ENCODE data around the gene RAB20.

Gene RAB20

DNA sequence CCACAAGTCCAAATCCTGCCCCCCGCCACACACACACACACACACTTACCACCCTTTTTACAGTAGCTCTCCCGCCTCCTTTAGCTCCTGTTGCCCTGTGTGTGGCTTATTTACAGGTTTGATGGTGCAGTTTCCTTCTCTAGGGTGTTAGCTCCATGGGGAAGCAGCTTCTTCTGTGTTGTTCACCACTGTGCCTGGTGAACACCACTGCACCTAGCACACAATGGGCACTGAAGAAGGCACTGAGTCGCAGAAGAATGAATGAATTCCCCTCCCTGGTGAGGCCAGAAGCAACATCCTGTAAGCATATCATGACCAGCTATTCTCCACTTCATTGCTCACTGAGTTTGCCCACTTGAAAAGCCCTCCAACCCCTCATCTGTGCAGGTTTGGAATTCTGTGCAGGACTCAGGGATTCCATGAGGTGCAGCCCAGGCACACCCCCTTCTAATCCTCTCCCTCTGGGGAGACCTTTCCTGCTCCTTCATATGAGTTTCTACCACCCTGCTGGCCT, 3.0 kb upstream of the RAB20 start:
- Histone ChIP-seq H2BK120ac (ENCODE audit: low read depth, low read length) (no peak overlapping the region), H2BK12ac (ENCODE audit: low read length) (no peak overlapping the region), H2AK5ac (ENCODE audit: low read depth, low read length) (no peak overlapping the region), H3K18ac (ENCODE audit: low read length) (no peak overlapping the region), H3K4me2 (ENCODE audit: insufficient read depth, low read length, poor library complexity, severe bottlenecking) (no peak overlapping the region), H2AFZ (ENCODE audit: low read length) (no peak overlapping the region), H4K8ac (ENCODE audit: low read depth, low read length) (no peak overlapping the region), H3K9me3 (replicated peaks in 1 of 2; ENCODE audit: control insufficient read depth in 2 of 2, insufficient read depth in 1 of 2, low read depth in 1 of 2, low read length in 2 of 2) (peaks cover 0 to 2% of the 10 kb centered on the region in 2 donors), H3K4ac (ENCODE audit: low read length) (no peak overlapping the region), H3K36me3 (replicated peaks in 1 of 2; ENCODE audit: control insufficient read depth in 2 of 2, insufficient read depth in 2 of 2, low read length in 2 of 2) (no peaks in the 10 kb centered on the region), H3K9ac (ENCODE audit: low read depth, low read length, poor library complexity) (no peak overlapping the region), H3K4me1 (ENCODE audit: control insufficient read depth in 2 of 2, insufficient read depth in 1 of 2, low read depth in 1 of 2, low read length in 2 of 2) (peaks cover 0 to 6% of the 10 kb centered on the region in 2 donors), H4K91ac (ENCODE audit: low read depth, low read length, poor library complexity) (no peak overlapping the region), H2BK5ac (ENCODE audit: low read length) (no peak overlapping the region), H3K27me3 (ENCODE audit: control insufficient read depth in 3 of 3, insufficient read depth in 3 of 3, low read depth in 1 of 3, low read length in 3 of 3) (peaks cover 3 to 49% (median 38%) of the 10 kb centered on the region in 3 experiments), H3K14ac (ENCODE audit: low read length) (no peak overlapping the region), H3K79me1 (ENCODE audit: low read depth, low read length) (peaks cover 3% of the 10 kb centered on the region), H3K23ac (ENCODE audit: low read depth, low read length, poor library complexity) (no peak overlapping the region), H2BK15ac (ENCODE audit: low read length) (no peak overlapping the region), H3K27ac (replicated peaks; ENCODE audit: low read length) (no peak overlapping the region), H3K4me3 (ENCODE audit: low read length in 2 of 2) (no peak overlapping the region)
- DNase-seq (ENCODE audit: low spot score), result no peak
- WGBS, 2 donors (ENCODE audit: extremely low coverage in 2 of 2, insufficient read length in 2 of 2, insufficient replicate concordance in 1 of 2), result no CpG with 5 or more reads among the region's 3 CpGs

DNA sequence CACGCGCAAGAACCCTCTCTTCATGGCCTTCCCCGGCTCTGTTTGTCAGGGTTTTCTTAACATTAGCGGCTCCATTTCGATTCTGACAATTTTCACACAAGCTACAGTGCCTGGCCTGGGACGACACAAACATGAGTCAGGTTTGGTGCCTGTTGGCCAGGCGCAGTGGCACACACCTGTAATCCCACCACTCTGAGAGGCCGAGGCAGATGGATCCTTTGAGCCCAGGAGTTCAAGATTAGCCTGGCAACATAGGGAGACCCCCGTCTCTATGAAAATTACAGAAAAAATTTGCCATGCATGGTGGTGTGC, 1.9 kb upstream of the RAB20 start:
- Histone ChIP-seq H3K4ac (ENCODE audit: low read length) (no peak overlapping the region), H4K8ac (ENCODE audit: low read depth, low read length) (no peak overlapping the region), H3K4me1 (ENCODE audit: control insufficient read depth in 2 of 2, insufficient read depth in 1 of 2, low read depth in 1 of 2, low read length in 2 of 2) (peaks cover 0 to 6% of the 10 kb centered on the region in 2 donors), H3K27me3 (ENCODE audit: control insufficient read depth in 3 of 3, insufficient read depth in 3 of 3, low read depth in 1 of 3, low read length in 3 of 3) (peaks cover 3 to 55% (median 41%) of the 10 kb centered on the region in 3 experiments), H2BK15ac (ENCODE audit: low read length) (no peak overlapping the region), H3K18ac (ENCODE audit: low read length) (no peak overlapping the region), H3K27ac (replicated peaks; ENCODE audit: low read length) (no peak overlapping the region), H2AFZ (ENCODE audit: low read length) (no peak overlapping the region), H2BK12ac (ENCODE audit: low read length) (no peak overlapping the region), H3K14ac (ENCODE audit: low read length) (no peak overlapping the region), H2BK5ac (ENCODE audit: low read length) (no peak overlapping the region), H3K4me3 (ENCODE audit: low read length in 2 of 2) (no peak overlapping the region), H3K79me1 (ENCODE audit: low read depth, low read length) (peaks cover 3% of the 10 kb centered on the region), H3K23ac (ENCODE audit: low read depth, low read length, poor library complexity) (peak overlapping the region; percentile 32), H3K4me2 (ENCODE audit: insufficient read depth, low read length, poor library complexity, severe bottlenecking) (no peak overlapping the region), H3K9me3 (replicated peaks in 1 of 2; ENCODE audit: control insufficient read depth in 2 of 2, insufficient read depth in 1 of 2, low read depth in 1 of 2, low read length in 2 of 2) (peaks cover 0 to 2% of the 10 kb centered on the region in 2 donors), H2AK5ac (ENCODE audit: low read depth, low read length) (no peak overlapping the region), H4K91ac (ENCODE audit: low read depth, low read length, poor library complexity) (no peak overlapping the region), H3K9ac (ENCODE audit: low read depth, low read length, poor library complexity) (no peak overlapping the region), H3K36me3 (replicated peaks in 1 of 2; ENCODE audit: control insufficient read depth in 2 of 2, insufficient read depth in 2 of 2, low read length in 2 of 2) (no peaks in the 10 kb centered on the region), H2BK120ac (ENCODE audit: low read depth, low read length) (no peak overlapping the region)
- no peak for DNase-seq (ENCODE audit: low spot score)
- no CpG with 5 or more reads among the region's 9 CpGs for WGBS, 2 donors (ENCODE audit: extremely low coverage in 2 of 2, insufficient read length in 2 of 2, insufficient replicate concordance in 1 of 2)

DNA sequence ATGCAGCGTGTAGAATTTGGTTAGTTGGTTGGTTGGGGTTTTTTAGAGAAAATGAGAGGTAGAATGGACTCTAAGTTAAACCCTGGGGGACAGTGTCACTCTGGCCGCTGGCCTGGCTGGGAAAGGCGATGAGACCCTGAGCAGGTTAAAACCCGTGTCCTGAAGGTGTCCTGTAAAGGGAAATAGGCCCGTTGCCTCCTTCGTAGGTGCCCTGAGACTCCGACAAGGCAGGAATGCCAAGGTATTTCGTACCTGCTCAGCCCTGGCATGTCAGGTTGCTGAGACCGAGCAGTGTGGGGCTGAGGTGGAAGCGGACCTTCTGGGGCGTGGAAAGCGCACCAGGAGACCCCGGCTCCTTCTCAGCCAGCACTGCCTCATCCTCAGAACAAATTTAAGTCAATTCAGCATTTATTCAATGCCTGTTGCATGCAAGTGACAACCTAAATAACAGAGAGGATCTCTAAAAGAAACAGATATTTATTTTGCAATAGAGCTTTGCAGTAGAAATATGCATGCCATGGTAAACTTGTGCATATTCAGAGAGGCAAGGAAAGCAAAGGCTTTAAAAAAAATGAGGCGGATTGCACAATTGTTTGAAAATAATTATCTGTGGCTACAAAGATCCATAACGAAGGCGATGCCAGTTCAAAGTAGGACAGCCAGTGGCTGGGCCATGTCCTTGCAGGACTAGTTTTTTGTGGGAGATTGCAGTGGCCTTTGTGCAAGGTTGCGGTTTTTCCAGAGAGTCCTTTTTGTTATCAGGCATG, 1.4 kb upstream of the RAB20 start:
- Histone ChIP-seq H4K91ac (ENCODE audit: low read depth, low read length, poor library complexity) (no peak overlapping the region), H2BK15ac (ENCODE audit: low read length) (no peak overlapping the region), H3K79me1 (ENCODE audit: low read depth, low read length) (peaks cover 3% of the 10 kb centered on the region), H3K27ac (replicated peaks; ENCODE audit: low read length) (no peak overlapping the region), H3K4me1 (ENCODE audit: control insufficient read depth in 2 of 2, insufficient read depth in 1 of 2, low read depth in 1 of 2, low read length in 2 of 2) (peaks cover 0 to 6% of the 10 kb centered on the region in 2 donors), H3K27me3 (ENCODE audit: control insufficient read depth in 3 of 3, insufficient read depth in 3 of 3, low read depth in 1 of 3, low read length in 3 of 3) (peaks cover 3 to 55% (median 41%) of the 10 kb centered on the region in 3 experiments), H3K4ac (ENCODE audit: low read length) (no peak overlapping the region), H2AFZ (ENCODE audit: low read length) (no peak overlapping the region), H2BK5ac (ENCODE audit: low read length) (no peak overlapping the region), H3K23ac (ENCODE audit: low read depth, low read length, poor library complexity) (no peak overlapping the region), H3K18ac (ENCODE audit: low read length) (no peak overlapping the region), H3K9me3 (replicated peaks in 1 of 2; ENCODE audit: control insufficient read depth in 2 of 2, insufficient read depth in 1 of 2, low read depth in 1 of 2, low read length in 2 of 2) (peaks cover 0 to 2% of the 10 kb centered on the region in 2 donors), H3K14ac (ENCODE audit: low read length) (no peak overlapping the region), H3K9ac (ENCODE audit: low read depth, low read length, poor library complexity) (no peak overlapping the region), H3K4me2 (ENCODE audit: insufficient read depth, low read length, poor library complexity, severe bottlenecking) (no peak overlapping the region), H3K36me3 (replicated peaks in 1 of 2; ENCODE audit: control insufficient read depth in 2 of 2, insufficient read depth in 2 of 2, low read length in 2 of 2) (no peaks in the 10 kb centered on the region), H3K4me3 (ENCODE audit: low read length in 2 of 2) (no peak overlapping the region), H4K8ac (ENCODE audit: low read depth, low read length) (no peak overlapping the region), H2AK5ac (ENCODE audit: low read depth, low read length) (no peak overlapping the region), H2BK120ac (ENCODE audit: low read depth, low read length) (no peak overlapping the region), H2BK12ac (ENCODE audit: low read length) (peak overlapping the region; percentile 7)
- DNase-seq (ENCODE audit: low spot score), result no peak
- 100% methylated on average over 1 of the region's 17 CpGs; no CpG with 5 or more reads in 1 of the 2 donors for WGBS, 2 donors (ENCODE audit: extremely low coverage in 2 of 2, insufficient read length in 2 of 2, insufficient replicate concordance in 1 of 2)

DNA sequence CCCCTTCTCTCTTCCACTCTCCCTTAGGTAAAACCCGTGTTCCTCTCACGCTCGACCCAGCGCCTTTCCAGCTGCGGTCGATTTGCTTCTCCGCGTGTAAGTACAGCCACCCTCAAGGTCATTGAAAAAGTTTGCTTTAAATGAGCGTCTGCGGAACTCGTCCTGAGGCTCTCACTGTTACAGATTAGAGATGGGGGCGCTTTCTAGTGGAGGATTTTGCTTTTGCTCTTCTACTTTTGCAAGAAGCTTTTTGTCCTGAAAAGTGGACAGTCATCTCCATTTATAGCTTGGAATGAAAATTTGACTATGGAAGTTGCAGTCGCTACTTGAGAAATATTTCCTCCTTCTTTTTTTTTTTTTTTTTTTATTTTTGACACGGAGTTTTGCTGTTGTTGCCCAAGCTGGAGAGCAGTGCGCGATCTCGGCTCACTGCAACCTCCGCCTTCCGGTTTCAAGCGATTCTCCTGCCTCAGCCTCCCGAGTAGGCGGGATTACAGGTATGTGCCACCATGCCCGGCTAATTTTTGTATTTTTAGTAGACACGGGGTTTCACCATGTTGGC, 595 bp upstream of the RAB20 start:
- DNase-seq (ENCODE audit: low spot score), result peak; percentile 36
- Histone ChIP-seq H2BK15ac (ENCODE audit: low read length) (no peak overlapping the region), H3K9me3 (replicated peaks in 1 of 2; ENCODE audit: control insufficient read depth in 2 of 2, insufficient read depth in 1 of 2, low read depth in 1 of 2, low read length in 2 of 2) (peaks cover 0 to 2% of the 10 kb centered on the region in 2 donors), H3K23ac (ENCODE audit: low read depth, low read length, poor library complexity) (no peak overlapping the region), H4K91ac (ENCODE audit: low read depth, low read length, poor library complexity) (no peak overlapping the region), H3K27me3 (ENCODE audit: control insufficient read depth in 3 of 3, insufficient read depth in 3 of 3, low read depth in 1 of 3, low read length in 3 of 3) (peaks cover 3 to 59% (median 41%) of the 10 kb centered on the region in 3 experiments), H2BK120ac (ENCODE audit: low read depth, low read length) (no peak overlapping the region), H2BK12ac (ENCODE audit: low read length) (no peak overlapping the region), H3K36me3 (replicated peaks in 1 of 2; ENCODE audit: control insufficient read depth in 2 of 2, insufficient read depth in 2 of 2, low read length in 2 of 2) (no peaks in the 10 kb centered on the region), H3K4me3 (ENCODE audit: low read length in 2 of 2) (peak overlapping the region; percentile 49 to 76), H3K4ac (ENCODE audit: low read length) (no peak overlapping the region), H3K14ac (ENCODE audit: low read length) (no peak overlapping the region), H3K79me1 (ENCODE audit: low read depth, low read length) (peaks cover 3% of the 10 kb centered on the region), H2BK5ac (ENCODE audit: low read length) (no peak overlapping the region), H2AK5ac (ENCODE audit: low read depth, low read length) (no peak overlapping the region), H3K4me1 (ENCODE audit: control insufficient read depth in 2 of 2, insufficient read depth in 1 of 2, low read depth in 1 of 2, low read length in 2 of 2) (peaks cover 0 to 6% of the 10 kb centered on the region in 2 donors), H4K8ac (ENCODE audit: low read depth, low read length) (no peak overlapping the region), H2AFZ (ENCODE audit: low read length) (peak overlapping the region; percentile 94), H3K4me2 (ENCODE audit: insufficient read depth, low read length, poor library complexity, severe bottlenecking) (peak overlapping the region; percentile 93), H3K18ac (ENCODE audit: low read length) (peak overlapping the region; percentile 88), H3K9ac (ENCODE audit: low read depth, low read length, poor library complexity) (peak overlapping the region; percentile 30), H3K27ac (replicated peaks; ENCODE audit: low read length) (no peak overlapping the region)
- no CpG with 5 or more reads among the region's 24 CpGs for WGBS, 2 donors (ENCODE audit: extremely low coverage in 2 of 2, insufficient read length in 2 of 2, insufficient replicate concordance in 1 of 2)
